DMS153 treated with DMSO at 0.1 percent for 48 hours (cell line): Measurements from ENCODE around the gene ANKRD44.
"Not testable (repeated sequence)": the region's sequence is repeated elsewhere in the genome, so short reads cannot be mapped to it uniquely, and the experiment has no call there.

Experiments used
- DNase-seq: peaks from one replicate; lab custom pipeline; 2025; ENCODE audit not compliant: unreplicated experiment; lab: John Stamatoyannopoulos, UW

ANKRD44 gene

GRCh38 chr2:197240018-197240417 lies 70.6 kb downstream of the ANKRD44 start:
- not testable (repeated sequence) for DNase-seq

- no peak for DNase-seq
These were observed 71.1 kb downstream of the ANKRD44 start for GRCh38 chr2:197239434-197239833.

- DNase-seq, result no peak
These were observed 72.6 kb downstream of the ANKRD44 start for GRCh38 chr2:197238043-197238365.

GRCh38 chr2:197237291-197238042 lies 73.1 kb downstream of the ANKRD44 start:
- no peak for DNase-seq

GRCh38 chr2:197236816-197237215 lies 73.8 kb downstream of the ANKRD44 start:
- no peak for DNase-seq

GRCh38 chr2:197236159-197236558 lies 74.4 kb downstream of the ANKRD44 start:
- DNase-seq, result no peak

GRCh38 chr2:197235711-197236110 lies 74.9 kb downstream of the ANKRD44 start:
- no peak for DNase-seq

- DNase-seq, result no peak
These were observed 75.8 kb downstream of the ANKRD44 start for GRCh38 chr2:197234671-197235191.

- no peak for DNase-seq
These were observed 77.1 kb downstream of the ANKRD44 start for GRCh38 chr2:197233473-197233872.

GRCh38 chr2:197232010-197232409 lies 78.6 kb downstream of the ANKRD44 start:
- DNase-seq, result no peak

GRCh38 chr2:197229509-197230443 lies 80.8 kb downstream of the ANKRD44 start:
- no peak for DNase-seq

GRCh38 chr2:197223451-197223850 lies 87.1 kb downstream of the ANKRD44 start:
- DNase-seq, result no peak

- no peak for DNase-seq
These were observed 90.9 kb downstream of the ANKRD44 start for GRCh38 chr2:197219636-197220035.

GRCh38 chr2:197217541-197217940 lies 93.0 kb downstream of the ANKRD44 start:
- DNase-seq, result no peak

- DNase-seq, result no peak
These were observed 94.1 kb downstream of the ANKRD44 start for GRCh38 chr2:197216361-197216979.

- no peak for DNase-seq
These were observed 94.7 kb downstream of the ANKRD44 start for GRCh38 chr2:197215748-197216360.

- DNase-seq, result no peak
These were observed 98.0 kb downstream of the ANKRD44 start for GRCh38 chr2:197212344-197213262.

- no peak for DNase-seq
These were observed 98.7 kb downstream of the ANKRD44 start for GRCh38 chr2:197211881-197212342.

- no peak for DNase-seq
These were observed 100.2 kb downstream of the ANKRD44 start for GRCh38 chr2:197210430-197210829.
